Fibroblast of peridontal ligament (primary cell): ENCODE measurements around the gene PTPN2.

Source experiments
- DNase-seq: peaks from one replicate; pipeline ENCODE4 v3.0.0-alpha.2; 2010; ENCODE audit errors: extremely low read depth

PTPN2 gene

DNA sequence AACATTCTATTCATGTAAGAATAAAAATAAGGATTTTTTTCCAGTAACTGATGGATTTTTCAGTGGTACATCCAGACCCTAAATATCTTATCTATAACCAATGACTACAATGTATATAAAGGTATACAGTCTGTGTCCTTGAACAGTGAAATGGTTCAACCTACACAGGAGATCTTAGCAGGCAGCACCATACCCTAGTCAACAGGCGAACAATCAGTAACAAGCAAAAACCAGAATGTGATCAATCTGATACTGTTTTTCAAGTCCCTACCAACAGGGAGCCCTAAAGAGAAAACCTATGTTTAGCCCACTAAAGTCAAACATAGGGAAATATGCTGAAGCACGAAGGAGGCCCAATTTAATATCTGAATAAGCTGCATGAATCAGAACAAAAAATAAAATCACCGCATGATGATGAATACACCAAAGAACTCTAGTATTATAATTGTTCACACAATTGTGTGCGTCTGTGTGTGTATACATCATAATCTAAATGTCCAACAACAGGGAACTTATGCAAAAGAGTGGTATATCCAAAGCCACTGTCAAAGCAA, 26.0 kb downstream of the PTPN2 start:
- no peak for DNase-seq

DNA sequence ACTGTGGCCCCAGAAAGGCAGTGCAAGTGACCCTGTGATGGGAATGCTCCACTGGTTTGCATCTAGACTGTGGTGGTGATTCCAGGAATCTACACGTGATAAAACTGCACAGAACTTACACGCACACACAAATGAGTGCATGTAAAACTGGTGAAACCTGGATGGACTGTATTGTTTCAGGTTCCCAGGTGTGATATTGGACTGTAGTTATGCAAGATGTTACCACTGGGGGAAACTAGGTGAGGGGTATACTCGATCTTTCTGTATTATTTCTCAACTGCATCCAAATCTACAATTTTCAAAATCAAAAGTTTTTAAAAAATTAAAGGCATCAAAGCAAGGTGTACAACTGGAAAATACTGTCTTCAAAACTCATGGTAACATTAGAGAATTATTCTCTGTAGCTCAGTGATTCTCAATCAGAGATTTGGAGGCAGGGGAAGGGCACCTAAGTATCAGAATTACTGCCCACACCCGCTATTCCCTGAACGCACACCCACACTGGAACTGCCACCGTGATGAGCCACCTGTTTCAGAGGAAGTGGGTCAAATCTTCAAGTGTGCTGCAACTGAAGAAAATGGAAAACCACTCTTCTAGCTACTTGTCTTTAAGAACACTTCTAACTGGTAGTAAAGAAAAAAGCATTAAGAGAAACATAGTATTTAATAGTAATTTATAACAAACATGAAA, 26.7 kb downstream of the PTPN2 start:
- DNase-seq: no peak

DNA sequence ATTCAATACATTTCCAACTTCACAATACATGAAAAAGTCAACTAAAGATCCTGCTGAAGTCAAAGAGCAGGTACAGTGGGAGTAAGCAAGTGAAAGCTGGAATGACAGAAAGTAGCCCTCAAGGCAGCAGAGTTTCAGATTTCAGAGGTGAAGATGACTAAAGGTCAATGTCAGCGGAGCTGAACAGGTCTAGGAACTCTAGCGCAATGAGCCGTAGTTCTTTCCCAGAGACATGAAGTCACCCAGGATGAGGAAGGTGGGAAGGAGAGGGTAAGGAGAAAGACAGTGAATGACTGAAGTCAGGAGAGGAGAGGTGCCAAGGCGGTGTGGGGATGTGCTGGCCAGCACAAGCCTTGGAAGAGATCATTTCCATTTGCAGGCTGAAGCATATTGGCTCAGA, 28.1 kb downstream of the PTPN2 start:
- DNase-seq: no peak

DNA sequence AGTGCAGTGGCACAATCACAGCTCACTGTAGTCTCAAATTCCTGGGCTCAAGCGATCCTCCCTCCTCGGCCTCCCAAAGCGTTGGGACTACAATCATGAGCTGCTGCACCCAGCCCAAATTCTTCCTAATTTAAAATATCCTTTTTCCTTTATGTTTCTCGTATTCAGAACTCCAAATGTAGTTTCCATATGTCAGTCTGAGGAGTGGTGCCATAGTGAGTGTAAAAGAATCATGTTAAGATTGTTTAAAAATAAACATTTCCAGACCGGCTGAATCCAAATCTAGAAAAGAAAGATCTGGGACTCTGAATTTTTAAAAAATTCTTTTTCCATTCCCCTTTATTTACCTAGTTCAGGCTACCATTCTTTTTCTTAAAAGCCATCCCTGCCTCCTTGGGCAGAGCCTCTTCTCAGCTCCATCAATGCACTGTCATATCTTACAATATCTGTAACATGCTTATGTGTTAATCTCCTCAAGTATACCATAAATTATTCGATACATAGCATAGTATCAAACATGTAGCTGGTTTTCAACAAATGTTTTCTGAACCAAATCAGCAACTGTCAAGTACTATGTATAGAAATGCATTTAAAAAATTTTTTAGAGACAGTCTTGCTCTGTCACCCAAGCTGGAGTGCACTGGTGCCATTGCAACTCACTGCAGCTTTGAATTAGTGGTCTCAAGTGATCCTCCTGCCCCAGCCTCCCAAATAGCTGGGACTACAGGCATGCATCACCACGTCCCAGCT, 31.3 kb downstream of the PTPN2 start:
- no peak for DNase-seq

DNA sequence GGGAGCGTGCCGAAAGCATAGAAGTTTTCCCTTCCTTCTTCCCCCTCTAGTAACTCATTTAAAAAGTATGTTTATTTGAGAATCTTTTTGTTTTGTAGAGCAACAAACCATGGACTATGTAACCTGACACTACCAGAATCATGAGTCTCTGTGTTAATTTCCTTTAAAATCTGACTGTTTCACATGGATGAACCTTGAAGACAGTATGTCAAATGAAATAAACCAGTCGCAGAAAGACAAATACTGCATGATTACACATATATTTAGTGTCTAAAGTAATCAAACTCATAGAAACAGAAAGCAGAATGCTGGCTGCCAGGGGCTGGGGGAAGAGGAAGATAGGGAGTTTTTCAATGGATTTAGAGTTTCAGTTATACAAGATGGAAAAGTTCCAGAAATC, 32.3 kb downstream of the PTPN2 start:
- DNase-seq: peak; percentile 66

DNA sequence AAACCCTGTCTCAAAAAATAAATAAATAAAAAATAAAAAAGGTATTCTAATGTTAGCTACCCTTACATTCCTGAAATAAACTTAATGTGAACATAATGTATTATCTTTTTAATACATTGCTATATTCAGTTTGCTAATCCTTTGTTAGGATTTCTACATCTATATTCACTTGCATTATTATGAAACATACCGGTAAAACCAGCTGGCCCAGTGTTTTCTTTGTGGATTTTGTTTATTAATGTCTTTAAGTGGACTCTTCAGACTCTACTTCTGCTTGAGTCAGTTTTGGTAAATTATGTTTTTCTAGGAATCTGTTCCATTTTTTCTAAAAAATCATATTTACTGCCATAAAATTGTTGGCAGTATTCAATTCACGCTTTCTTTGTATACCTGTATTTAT, 34.5 kb downstream of the PTPN2 start:
- no peak for DNase-seq

DNA sequence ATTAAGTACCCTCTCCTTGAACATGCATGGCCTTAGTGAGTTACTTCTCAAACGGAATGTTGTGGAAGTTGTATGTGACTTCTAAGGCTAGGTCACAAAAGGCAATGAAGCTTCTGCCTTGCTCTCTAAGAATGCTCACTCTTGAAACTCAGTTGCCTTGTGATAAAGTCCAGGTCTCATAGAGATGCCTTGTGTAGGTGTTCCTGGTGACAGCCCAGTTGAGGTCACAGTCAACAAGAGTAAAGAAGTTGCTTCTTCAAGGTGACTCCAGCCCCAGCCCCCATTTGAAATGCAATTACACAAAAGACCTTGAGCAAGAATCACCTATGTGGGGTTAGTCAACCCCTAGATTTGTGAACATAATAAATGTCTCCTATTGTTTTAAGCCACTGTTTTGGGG, 35.6 kb downstream of the PTPN2 start:
- no peak for DNase-seq

DNA sequence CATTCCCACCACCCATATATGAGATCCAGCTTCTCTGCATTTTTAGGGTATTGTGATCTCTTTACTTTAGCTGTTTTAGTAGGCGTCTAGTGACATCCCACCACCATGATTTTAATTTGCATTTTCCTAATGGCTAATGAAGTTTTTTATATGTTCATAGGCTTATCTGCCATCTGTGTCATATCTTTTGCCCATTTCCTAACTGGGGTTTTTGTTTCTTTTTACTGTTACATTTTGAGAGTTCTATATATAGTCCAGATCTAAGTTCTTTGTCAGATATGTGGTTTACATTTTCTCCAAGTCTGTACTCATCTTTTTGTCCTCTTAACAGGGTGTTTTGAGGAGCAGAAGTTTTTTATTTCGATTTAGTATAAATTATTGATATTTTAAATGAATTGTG, 39.6 kb downstream of the PTPN2 start:
- DNase-seq: no peak

DNA sequence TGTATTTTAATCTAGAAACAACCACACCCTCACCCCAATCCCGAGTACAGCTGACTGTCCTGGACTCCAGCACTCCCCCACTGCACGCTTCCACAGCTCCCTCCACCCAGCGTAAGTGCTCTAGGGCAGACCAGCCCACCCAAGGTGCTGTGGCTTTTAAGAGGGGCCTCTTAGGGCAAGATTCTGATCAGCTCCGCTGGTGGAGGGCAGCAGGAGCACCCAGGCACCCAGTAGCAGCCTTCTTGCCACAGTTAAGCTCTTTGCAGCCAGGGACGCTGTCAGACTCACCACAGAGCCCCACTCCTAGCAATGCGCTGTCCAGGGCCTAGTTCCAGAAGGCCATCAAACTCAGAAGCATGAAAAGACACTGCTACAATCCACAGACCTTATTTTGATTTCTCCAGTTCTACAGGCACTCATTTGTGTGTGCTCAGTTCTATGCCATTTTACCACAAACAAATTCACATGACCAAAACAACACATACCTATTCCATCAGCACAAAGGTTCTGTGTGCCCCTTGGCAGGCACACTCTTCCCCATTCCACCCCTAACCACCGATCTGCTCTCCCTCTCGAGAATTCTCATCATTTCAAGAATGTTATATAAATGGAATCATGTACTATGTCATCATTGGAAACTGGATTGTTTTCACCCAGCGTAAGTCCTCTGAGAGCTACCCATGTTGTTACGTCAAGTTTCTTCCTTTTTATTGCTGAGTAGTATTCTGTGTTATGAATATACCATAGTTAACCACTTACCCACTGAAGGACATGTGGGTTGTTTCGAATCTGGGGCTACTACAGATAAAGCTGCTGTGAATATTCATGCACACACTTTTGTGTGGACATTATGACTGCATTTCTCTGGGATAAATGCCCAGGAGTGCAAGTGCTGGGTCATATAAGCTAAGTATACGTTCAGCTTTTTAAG, 40.4 kb downstream of the PTPN2 start:
- peak; percentile 43 for DNase-seq

DNA sequence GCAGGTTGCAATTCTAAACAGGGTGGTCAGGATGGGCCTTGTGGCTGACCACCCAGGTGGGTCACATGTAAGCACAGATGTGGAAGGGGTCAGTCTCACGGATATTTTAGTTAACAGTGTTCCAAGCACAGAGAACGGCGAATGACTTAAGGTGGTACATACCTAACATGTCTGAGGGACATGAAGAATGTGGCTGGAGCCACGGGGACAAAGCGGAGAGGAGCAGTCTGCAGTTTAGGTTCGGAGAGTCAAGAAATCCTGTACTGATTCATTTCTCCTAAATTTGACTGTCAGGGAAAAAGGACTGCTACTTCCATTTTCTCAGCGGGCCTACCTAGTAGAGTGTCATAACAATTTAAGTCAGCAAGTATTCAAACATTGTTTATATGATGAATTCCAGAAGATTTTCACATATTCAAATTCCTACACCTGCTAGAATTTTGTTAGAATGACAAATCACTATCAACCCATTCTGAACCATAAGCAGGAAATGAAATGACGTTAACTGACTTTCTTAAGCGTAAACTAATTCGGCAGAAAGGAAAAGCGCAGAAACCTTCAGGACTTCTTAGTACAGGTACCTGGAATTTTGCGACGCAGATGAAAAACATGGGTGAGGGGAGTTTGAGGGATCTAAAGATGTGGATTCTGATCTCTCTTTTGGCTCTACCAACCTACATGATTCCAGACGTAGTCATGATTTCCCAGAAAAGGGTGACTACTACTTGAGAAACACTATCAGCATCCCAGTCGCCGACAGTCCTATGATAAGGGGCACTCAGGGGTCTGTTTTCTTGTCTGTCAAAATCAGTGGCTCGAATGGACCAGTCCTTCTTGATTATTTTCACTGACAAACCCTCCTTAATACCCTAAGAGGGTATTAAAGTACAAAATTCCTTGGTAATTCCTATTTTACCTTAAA, 41.3 kb downstream of the PTPN2 start:
- DNase-seq: no peak

DNA sequence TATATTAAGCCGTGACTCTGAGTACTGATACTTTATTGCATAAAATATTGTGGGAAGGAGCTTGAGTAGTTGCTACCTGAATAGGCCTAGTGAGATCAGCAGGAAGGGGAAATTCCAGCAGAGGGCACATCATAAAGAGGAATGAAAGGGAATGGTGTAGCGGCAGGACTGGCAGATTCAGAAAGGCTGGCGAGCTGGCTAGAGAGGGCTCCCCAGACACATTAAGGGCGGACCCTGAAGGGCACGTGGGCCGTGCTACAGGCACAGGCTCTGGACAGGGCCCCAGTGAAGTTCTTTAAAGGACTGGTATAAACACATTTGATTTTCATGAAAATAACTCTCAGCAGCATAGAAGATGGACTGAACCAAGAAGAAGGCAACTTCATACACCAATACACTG, 43.0 kb downstream of the PTPN2 start:
- DNase-seq: no peak

DNA sequence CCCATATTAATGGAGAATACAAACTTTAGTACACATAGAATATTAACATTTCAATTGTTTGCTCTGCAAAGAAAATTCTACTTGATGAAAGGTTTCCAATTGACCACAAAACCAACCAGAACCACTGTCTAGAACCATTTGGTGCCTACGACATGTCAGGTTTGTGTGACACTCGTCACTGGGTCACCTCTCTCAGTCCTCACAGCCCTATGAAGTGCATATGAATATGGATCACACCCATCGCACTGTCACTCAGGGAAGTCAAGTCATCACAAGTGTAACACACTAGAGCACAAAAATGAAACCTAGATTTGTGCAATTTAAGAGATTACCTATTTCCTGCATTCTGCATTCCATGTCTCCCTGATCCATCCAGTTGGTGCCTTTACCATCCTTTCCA, 43.7 kb downstream of the PTPN2 start:
- DNase-seq: no peak

DNA sequence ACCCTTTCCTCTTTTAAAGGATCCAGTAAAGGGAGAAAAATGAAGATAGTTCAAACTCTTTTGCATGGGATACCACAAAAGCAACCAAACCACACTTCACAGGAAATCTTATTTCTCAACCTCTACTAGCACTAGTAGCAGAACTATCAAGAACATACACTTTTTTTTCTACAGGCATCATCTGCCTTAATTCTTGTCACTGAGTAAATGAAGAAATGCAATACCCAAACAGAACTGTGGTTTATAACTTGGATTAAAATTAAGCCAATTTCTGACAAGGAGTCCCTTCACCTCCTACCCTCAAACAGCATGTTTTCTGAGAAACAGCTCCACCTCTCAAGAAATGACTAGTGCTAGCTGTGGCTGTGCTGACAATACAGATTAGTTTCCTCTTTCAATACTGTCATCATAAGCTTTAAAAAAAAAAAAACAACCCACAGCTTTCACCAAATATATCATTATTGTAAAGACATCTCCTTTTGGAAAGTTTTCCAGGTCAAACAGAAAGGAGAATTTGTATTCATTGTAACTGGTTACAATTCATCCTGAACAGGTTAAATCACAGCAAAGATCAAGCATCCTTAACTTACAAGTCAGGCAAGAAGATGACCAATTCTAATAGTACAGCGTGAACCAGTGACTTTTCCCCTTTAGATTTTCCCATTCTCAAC, 44.4 kb downstream of the PTPN2 start:
- DNase-seq: peak; percentile 44

DNA sequence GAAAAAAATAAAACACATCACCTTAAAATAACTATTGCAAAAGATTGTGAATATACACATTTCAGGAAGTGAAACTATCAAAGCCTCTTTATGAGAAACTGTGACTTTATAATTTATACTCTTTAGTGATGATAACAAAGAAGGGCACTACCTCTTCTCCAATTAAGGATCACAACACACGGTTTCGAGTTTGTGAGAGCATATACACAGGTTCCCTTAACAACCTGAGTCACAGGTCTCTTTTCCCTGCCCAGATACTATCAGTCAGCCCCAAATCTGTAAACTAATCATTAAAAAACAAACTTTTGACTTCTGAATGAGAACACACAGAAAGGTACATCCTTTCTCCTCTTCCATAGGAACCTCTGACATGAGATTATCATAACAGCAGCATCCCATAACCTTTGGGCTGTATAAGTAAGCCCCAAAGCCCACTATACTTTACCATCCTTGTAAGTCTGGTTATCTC, 44.9 kb downstream of the PTPN2 start:
- no peak for DNase-seq

DNA sequence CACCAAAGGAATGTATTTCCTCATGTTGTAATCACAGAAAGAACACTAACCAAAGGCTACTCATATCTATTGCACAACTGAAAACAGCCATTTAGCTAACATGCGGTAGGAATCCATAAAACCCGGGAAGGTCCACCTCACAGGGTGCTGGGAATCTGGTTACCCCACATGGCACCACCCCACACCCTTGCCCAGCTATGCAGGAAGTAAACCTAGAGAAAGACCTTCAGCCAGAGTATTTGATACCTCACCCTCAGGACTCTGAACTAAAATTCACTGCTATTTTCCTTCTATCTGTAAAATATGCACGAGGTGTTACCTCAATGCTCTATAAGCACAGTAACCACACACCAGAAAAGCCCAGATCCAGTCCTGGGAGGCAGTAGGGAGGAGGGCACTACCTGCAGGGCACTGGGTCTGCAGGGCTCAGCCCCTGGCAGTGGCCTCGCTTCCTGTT, 45.8 kb downstream of the PTPN2 start:
- peak; percentile 94 for DNase-seq

DNA sequence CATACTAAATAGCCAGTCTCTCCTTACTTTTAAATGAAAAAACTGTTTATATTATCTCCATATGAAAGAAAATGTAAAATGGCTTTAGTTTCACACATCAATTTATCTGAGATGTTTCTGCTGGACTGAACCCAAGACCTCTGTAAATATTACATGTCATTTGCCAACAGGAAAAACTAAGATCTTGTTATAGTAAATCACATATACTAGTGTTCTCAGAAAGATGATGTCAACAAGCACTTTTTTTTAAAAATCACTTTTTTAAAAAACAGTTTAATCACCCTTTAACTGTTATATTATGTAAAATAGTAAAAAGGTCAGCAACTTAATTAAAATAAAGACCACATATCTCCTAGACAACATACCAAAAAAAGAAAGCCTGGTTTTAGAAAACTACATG, 46.3 kb downstream of the PTPN2 start:
- peak; percentile 73 for DNase-seq

DNA sequence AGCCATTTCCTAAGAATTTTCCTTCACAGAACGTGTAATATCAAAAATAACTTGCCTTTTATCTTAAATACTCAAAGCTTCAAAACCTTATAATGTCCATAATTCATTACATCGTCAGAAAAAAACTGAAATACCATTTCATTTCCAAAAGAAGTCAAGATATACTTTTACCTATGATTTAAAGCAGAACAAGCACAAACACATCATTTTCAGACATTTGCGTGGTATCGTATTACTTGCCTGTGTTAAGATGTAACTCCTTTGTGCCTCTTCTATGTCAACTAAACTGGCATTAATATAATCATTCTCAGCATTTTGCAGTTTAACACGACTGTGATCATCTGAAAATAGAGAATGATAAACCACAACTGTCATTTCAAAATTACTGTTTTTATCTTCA, 47.5 kb downstream of the PTPN2 start:
- no peak for DNase-seq

DNA sequence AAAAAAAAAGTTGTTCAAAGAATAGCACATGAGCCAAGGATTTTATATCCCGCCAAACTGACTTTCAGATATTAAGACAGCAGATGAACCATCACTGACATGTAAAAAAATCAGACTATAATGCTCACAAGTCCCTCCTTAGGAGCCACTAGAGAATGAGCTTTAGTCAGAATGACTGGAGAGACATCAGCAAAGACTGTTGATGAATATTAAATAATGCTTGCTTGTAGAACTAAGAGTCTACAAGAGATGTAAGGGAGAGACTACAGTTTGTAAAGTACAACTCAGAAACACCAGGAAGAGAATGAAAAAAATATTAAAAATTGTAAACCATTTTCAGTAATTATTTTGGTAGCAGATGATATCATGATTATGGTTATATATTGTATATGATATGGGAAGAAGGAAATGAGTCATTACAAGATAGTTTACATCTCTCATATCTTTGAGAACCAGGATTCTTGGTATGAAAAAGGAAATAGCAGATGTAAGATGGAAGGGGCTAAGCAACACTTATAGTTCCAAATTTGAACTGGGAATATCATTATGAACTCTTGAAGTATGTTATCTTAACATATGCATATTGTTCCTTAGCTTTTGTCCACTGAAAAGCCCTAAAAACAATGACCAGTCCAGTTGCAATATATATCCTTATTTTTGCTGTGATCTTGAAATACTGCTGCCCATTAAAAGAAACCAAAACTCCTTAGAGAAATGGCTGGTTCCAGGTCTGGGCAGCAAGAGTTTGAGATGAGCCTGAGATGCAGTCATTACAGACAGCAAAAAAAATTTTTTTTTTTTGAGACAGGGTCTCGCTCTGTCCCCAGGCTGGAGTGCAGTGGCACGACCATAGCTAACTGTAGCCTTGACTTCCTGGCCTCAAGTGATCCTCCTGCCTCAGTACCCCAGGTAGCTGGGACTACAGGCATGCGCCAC, 55.7 kb downstream of the PTPN2 start:
- no peak for DNase-seq

DNA sequence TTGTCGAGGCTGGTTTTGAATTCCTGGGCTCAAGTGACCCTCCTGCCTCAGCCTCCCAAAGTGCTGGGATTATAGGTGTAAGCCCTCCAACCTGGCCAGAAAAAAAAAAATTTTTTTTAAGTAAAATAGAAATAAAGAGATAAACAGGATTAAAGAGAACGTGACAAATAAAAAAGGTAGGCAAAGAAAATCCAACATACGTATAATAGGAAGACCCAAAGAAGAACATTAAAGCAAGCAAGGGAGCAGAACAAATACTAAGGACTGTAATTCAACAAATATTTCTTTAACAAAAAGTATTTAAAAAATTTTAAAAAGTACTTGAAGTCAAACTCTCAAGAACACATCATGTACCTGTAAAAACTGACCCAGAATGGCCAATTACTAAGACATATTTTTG, 56.4 kb downstream of the PTPN2 start:
- no peak for DNase-seq
